HG03575 (cell line): ENCODE results near the gene CYP4Z1.
"Not testable (repeated sequence)": the region's sequence is repeated elsewhere in the genome, so short reads cannot be mapped to it uniquely, and the experiment has no call there.

Experiments
- ATAC-seq: cut with Tn5 transposase; IDR thresholded peaks from one replicate; pipeline ENCODE4 v1.9.1; 2021; ENCODE audit not compliant: unreplicated experiment, insufficient number of reproducible peaks, low FRiP score; ENCODE audit errors: extremely low read depth

The CYP4Z1 gene

GRCh38 chr1:47067097-47067594, at the start of gene CYP4Z1:
CYP4Z1 (plus strand) TSS chr1:47067231; CDS start chr1:47067491, 260 bp downstream.
- no peak for ATAC-seq

GRCh38 chr1:47021070-47021469, 46.0 kb upstream of the CYP4Z1 start:
- no peak for ATAC-seq

- no peak for ATAC-seq
These were observed 43.5 kb upstream of the CYP4Z1 start, which contains the start of gene CYP4X1 for GRCh38 chr1:47023268-47024140. CYP4X1 (plus strand) TSS chr1:47023669; CDS start chr1:47023818, 149 bp downstream.

- no peak for ATAC-seq
These were observed 42.8 kb upstream of the CYP4Z1 start for GRCh38 chr1:47024141-47024801.

- no peak for ATAC-seq
These were observed 36.7 kb upstream of the CYP4Z1 start for GRCh38 chr1:47030170-47030805.

- no peak for ATAC-seq
These were observed 36.0 kb upstream of the CYP4Z1 start for GRCh38 chr1:47031059-47031458.

- ATAC-seq = no peak
These were observed 35.4 kb upstream of the CYP4Z1 start for GRCh38 chr1:47031585-47031984.

GRCh38 chr1:47036764-47037163, 30.3 kb upstream of the CYP4Z1 start:
- no peak for ATAC-seq

GRCh38 chr1:47059376-47059775, 7.7 kb upstream of the CYP4Z1 start:
- no peak for ATAC-seq

GRCh38 chr1:47069080-47069479, 2.0 kb downstream of the CYP4Z1 start:
- ATAC-seq = not testable (repeated sequence)

- ATAC-seq = not testable (repeated sequence)
These were observed 2.5 kb downstream of the CYP4Z1 start for GRCh38 chr1:47069509-47069908.

GRCh38 chr1:47089356-47089755, 22.3 kb downstream of the CYP4Z1 start:
- ATAC-seq = not testable (repeated sequence)

GRCh38 chr1:47091476-47091875, 24.4 kb downstream of the CYP4Z1 start:
- not testable (repeated sequence) for ATAC-seq

GRCh38 chr1:47104816-47105215, 37.8 kb downstream of the CYP4Z1 start:
- ATAC-seq = no peak

GRCh38 chr1:47106792-47107191, 39.8 kb downstream of the CYP4Z1 start:
- ATAC-seq = no peak

- ATAC-seq = not testable (repeated sequence)
These were observed 41.0 kb downstream of the CYP4Z1 start for GRCh38 chr1:47107851-47108574.

GRCh38 chr1:47109482-47109881, 42.5 kb downstream of the CYP4Z1 start:
- ATAC-seq = not testable (repeated sequence)

GRCh38 chr1:47113178-47113577, 46.1 kb downstream of the CYP4Z1 start:
- ATAC-seq = no peak

- not testable (repeated sequence) for ATAC-seq
These were observed 54.0 kb downstream of the CYP4Z1 start for GRCh38 chr1:47121039-47121438.
